NT2/D1 (cell line): ENCODE measurements around the gene OASL.

Experiments used
- YY1 ChIP-seq: IDR thresholded peaks from 2 replicates; pipeline ENCODE4 v1.6.1; 2011; ENCODE audit not compliant: insufficient read length, insufficient read depth
- ZNF274 ChIP-seq: IDR thresholded peaks from 2 replicates; pipeline ENCODE4 v1.6.1; 2011; ENCODE audit warnings: mild to moderate bottlenecking, low read depth, low read length

DNA sequence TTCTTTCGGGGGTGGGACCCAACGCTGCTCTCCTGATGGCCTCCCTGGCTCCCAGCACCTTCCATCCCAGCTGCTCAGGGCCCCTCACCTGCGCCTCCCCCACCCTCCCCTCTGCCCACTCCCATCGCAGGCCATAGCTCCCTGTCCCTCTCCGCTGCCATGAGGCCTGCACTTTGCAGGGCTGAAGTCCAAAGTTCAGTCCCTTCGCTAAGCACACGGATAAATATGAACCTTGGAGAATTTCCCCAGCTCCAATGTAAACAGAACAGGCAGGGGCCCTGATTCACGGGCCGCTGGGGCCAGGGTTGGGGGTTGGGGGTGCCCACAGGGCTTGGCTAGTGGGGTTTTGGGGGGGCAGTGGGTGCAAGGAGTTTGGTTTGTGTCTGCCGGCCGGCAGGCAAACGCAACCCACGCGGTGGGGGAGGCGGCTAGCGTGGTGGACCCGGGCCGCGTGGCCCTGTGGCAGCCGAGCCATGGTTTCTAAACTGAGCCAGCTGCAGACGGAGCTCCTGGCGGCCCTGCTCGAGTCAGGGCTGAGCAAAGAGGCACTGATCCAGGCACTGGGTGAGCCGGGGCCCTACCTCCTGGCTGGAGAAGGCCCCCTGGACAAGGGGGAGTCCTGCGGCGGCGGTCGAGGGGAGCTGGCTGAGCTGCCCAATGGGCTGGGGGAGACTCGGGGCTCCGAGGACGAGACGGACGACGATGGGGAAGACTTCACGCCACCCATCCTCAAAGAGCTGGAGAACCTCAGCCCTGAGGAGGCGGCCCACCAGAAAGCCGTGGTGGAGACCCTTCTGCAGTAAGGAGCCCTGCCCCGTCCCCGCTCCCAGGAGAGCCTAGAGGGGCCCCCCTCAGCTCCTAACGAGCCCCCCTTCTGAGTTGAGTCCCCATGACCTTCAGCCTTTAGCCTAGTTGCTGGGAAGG lies 60.5 kb downstream of the OASL start, which contains the start of gene HNF1A:
- TF ChIP-seq ZNF274 (no peak), YY1 (no peak)
